ENCODE data around the gene DNAI7.

DNAI7 gene, protein sequence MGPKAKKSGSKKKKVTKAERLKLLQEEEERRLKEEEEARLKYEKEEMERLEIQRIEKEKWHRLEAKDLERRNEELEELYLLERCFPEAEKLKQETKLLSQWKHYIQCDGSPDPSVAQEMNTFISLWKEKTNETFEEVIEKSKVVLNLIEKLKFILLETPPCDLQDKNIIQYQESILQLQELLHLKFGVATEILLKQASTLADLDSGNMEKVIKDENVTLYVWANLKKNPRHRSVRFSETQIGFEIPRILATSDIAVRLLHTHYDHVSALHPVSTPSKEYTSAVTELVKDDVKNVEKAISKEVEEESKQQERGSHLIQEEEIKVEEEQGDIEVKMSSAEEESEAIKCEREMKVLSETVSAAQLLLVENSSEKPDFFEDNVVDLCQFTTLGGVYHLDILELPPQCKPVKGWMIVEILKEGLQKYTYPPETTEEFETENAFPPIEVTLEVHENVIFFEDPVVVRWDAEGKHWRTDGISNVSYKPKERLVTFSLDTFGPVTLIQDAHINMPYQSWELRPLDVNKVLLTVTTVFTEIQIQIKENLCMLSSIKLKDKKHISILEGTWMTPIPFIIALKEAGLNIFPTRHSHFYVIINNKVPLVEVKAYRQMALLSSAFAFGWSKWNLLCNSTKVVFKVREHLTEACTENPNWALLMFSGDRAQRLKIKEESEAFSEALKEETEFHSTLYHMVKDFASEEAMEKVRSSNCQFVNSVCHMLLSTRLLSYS

DNA sequence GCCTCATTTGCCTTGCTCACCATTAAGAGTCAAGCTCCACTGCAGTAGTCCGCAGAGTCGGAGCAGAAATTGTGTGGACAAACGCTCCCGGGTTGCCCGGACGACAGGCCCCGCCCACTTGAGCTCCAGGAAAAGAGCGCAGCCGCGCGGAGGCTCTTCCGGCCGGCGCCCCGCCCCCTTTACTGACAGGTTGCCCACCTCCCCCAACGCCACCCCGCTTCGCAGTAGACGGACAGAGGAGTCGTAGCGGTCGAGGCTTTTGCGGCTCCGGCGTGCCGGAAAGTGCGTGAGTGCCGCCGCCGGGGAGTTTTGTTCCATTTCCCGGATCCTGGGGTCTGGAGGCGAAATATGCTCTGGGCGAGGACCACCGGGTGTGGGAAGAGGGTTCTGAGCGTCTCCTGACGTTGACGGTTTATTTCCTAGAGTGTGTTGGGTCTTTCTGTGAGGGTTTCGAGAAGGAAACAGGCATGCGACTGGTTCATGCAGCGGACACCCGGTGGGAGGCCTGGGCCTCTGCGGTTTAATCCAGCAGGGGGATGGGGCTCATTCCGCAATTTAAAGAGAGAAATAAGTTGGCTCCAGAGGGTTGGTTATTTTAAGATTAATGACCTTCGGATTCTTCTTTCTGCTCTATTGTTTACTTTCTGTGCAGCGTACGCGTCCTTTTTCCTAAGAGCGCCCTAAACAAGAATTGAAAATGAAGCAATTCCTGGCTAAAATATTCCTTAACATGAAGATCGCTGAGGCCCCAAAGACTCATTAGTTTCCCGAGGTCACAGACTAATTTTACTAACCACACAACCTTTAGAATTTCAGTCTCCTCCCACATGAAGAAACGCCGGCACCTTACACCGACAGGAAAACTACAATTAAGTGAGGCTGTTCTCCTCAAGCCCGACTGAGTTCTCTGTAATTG lies at the start of gene DNAI7, which contains the start of gene ETFRF1:
Gene DNAI7 (minus strand): TSS at position 105 of the 916 bp plus-strand sequence. CDS start 82 bp downstream, at position 23.
Gene ETFRF1 (plus strand): TSS at position 182 of the 916 bp plus-strand sequence. CDS start 8,720 bp downstream, outside the sequence.
- peaks cover 12% of the 10 kb centered on the region for H3F3A ChIP-seq (ENCODE audit: insufficient read depth, low read length)
- H2AFZ ChIP-seq (ENCODE audit: low read length), result peak within 1 kb of the TSS; percentile 82
- H3K4me1 ChIP-seq (ENCODE audit: low read length), result peaks cover 11% of the 10 kb centered on the region
- TF ChIP-seq, protein P1, sequence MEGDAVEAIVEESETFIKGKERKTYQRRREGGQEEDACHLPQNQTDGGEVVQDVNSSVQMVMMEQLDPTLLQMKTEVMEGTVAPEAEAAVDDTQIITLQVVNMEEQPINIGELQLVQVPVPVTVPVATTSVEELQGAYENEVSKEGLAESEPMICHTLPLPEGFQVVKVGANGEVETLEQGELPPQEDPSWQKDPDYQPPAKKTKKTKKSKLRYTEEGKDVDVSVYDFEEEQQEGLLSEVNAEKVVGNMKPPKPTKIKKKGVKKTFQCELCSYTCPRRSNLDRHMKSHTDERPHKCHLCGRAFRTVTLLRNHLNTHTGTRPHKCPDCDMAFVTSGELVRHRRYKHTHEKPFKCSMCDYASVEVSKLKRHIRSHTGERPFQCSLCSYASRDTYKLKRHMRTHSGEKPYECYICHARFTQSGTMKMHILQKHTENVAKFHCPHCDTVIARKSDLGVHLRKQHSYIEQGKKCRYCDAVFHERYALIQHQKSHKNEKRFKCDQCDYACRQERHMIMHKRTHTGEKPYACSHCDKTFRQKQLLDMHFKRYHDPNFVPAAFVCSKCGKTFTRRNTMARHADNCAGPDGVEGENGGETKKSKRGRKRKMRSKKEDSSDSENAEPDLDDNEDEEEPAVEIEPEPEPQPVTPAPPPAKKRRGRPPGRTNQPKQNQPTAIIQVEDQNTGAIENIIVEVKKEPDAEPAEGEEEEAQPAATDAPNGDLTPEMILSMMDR (IDR thresholded peaks at IDR 0.05; ENCODE audit: low read length), result no peak
- TF ChIP-seq EZH2 (optimal IDR thresholded peaks at IDR 0.05; ENCODE audit: low read depth, low read length) (no peak), EZH2phosphoT487 (IDR thresholded peaks at IDR 0.05; ENCODE audit: low read length) (no peak)
- DNase-seq, result peak; percentile 97
- H3K79me2 ChIP-seq (ENCODE audit: low read length), result peaks cover 9% of the 10 kb centered on the region
- no peaks in the 10 kb centered on the region for H3K9me3 ChIP-seq (replicated peaks; ENCODE audit: insufficient read depth, low read length)
- H3K9me2 ChIP-seq (replicated peaks; ENCODE audit: insufficient read depth, low read length), result no peaks in the 10 kb centered on the region
- H3K4me3 ChIP-seq (ENCODE audit: low read length), result peak within 1 kb of the TSS; percentile 86
- peak within 1 kb of the TSS; percentile 88 for H3K9ac ChIP-seq (ENCODE audit: low read length)
- no peaks in the 10 kb centered on the region; the same call in 1 of the 2 replicates for H3K36me3 ChIP-seq (replicated peaks; ENCODE audit: insufficient read depth, low read length)
- H3K27me3 ChIP-seq (replicated peaks; ENCODE audit: insufficient read depth, low read length), result no peaks in the 10 kb centered on the region
- peak within 1 kb of the TSS; percentile 86 for H3K27ac ChIP-seq (ENCODE audit: low read length)
- H3K4me2 ChIP-seq (ENCODE audit: low read depth, low read length), result peak within 1 kb of the TSS; percentile 86
- no peaks in the 10 kb centered on the region for H4K20me1 ChIP-seq (ENCODE audit: insufficient read depth, low read length)

DNA sequence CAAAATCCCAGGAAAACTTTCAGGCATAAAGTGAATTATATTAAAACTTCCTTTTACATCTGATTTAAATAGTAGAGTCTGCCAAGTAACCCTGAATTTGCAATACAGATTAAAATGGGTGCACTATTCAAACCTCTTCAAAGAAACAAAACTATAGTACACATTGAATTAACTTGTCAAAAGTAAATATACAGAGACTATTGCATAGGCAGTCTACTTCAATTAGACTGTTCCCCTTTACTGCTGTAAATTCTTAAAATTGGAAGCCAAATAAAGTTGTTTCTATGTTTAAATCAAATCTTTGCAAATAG lies 48.7 kb upstream of the DNAI7 start:
- peaks cover 4% of the 10 kb centered on the region; the same call in 1 of the 2 replicates for H3K36me3 ChIP-seq (replicated peaks; ENCODE audit: insufficient read depth, low read length)
- H3K79me2 ChIP-seq (ENCODE audit: low read length), result peaks cover 89% of the 10 kb centered on the region
- H3F3A ChIP-seq (ENCODE audit: insufficient read depth, low read length), result peaks cover 7% of the 10 kb centered on the region; the same call in 1 of the 2 replicates
- no peak overlapping the region for H3K27ac ChIP-seq (ENCODE audit: low read length)
- no peak overlapping the region for H3K4me3 ChIP-seq (ENCODE audit: low read length)
- no peak overlapping the region for H3K9ac ChIP-seq (ENCODE audit: low read length)
- no peak overlapping the region for H3K4me2 ChIP-seq (ENCODE audit: low read depth, low read length)
- no peaks in the 10 kb centered on the region for H3K27me3 ChIP-seq (replicated peaks; ENCODE audit: insufficient read depth, low read length)
- 0 out of 2 replicates have a peak, but pooled peaks cover 15% of the 10 kb centered on the region for H4K20me1 ChIP-seq (ENCODE audit: insufficient read depth, low read length)
- DNase-seq, result no peak
- TF ChIP-seq EZH2 (optimal IDR thresholded peaks at IDR 0.05; ENCODE audit: low read depth, low read length) (no peak), EZH2phosphoT487 (IDR thresholded peaks at IDR 0.05; ENCODE audit: low read length) (no peak)
- TF ChIP-seq, protein P1 (IDR thresholded peaks at IDR 0.05; ENCODE audit: low read length), result no peak
- H3K9me2 ChIP-seq (replicated peaks; ENCODE audit: insufficient read depth, low read length), result no peaks in the 10 kb centered on the region
- H3K4me1 ChIP-seq (ENCODE audit: low read length), result no peaks in the 10 kb centered on the region
- H2AFZ ChIP-seq (ENCODE audit: low read length), result no peak overlapping the region
- H3K9me3 ChIP-seq (replicated peaks; ENCODE audit: insufficient read depth, low read length), result no peaks in the 10 kb centered on the region

DNA sequence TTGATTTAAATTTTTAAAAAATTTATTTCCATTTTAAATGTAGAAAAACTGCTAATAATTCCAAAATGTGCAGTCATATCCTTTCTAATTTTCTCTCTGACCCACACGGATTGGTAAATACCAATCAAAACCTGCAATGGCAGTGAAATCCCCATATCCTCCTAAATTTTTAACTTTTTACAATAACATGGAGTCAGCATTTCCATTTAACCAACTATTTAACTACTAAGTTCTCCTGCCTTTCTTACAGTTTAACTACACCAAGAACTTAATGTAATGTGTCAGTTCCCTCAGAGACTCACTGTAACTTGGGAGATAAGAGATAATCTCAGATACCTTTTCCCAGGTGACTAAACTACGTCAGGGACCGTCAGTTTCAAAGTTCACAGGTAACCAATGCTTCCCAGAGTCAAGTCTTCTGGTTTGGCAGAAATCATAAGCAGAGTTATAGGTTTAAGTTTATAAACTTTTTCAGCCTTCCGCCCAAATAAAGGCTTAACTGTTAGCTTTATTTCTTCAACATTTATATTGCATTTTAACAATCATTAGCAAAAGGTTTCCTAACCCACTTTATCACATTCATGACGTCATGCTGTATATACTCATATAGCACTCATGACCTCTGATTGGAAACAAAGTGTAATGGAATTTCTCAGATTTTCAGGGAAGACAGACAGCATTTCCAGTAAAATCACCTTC lies 48.2 kb upstream of the DNAI7 start:
- peaks cover 7% of the 10 kb centered on the region; the same call in 1 of the 2 replicates for H3F3A ChIP-seq (ENCODE audit: insufficient read depth, low read length)
- H3K9me3 ChIP-seq (replicated peaks; ENCODE audit: insufficient read depth, low read length), result no peaks in the 10 kb centered on the region
- 0 out of 2 replicates have a peak, but pooled peaks cover 15% of the 10 kb centered on the region for H4K20me1 ChIP-seq (ENCODE audit: insufficient read depth, low read length)
- no peaks in the 10 kb centered on the region for H3K27me3 ChIP-seq (replicated peaks; ENCODE audit: insufficient read depth, low read length)
- no peak overlapping the region for H3K4me3 ChIP-seq (ENCODE audit: low read length)
- H3K79me2 ChIP-seq (ENCODE audit: low read length), result peaks cover 89% of the 10 kb centered on the region
- H2AFZ ChIP-seq (ENCODE audit: low read length), result no peak overlapping the region
- H3K4me1 ChIP-seq (ENCODE audit: low read length), result no peaks in the 10 kb centered on the region
- H3K27ac ChIP-seq (ENCODE audit: low read length), result no peak overlapping the region
- DNase-seq, result no peak
- H3K4me2 ChIP-seq (ENCODE audit: low read depth, low read length), result no peak overlapping the region
- H3K36me3 ChIP-seq (replicated peaks; ENCODE audit: insufficient read depth, low read length), result peaks cover 4% of the 10 kb centered on the region; the same call in 1 of the 2 replicates
- no peaks in the 10 kb centered on the region for H3K9me2 ChIP-seq (replicated peaks; ENCODE audit: insufficient read depth, low read length)
- TF ChIP-seq EZH2 (optimal IDR thresholded peaks at IDR 0.05; ENCODE audit: low read depth, low read length) (no peak), EZH2phosphoT487 (IDR thresholded peaks at IDR 0.05; ENCODE audit: low read length) (no peak)
- TF ChIP-seq, protein P1 (IDR thresholded peaks at IDR 0.05; ENCODE audit: low read length), result no peak
- no peak overlapping the region for H3K9ac ChIP-seq (ENCODE audit: low read length)

All from MM.1S (cell line).